ENCODE results near the gene LRRC31.

GRCh38 chr3:169865176-169865767 lies 4.5 kb downstream of the LRRC31 start:
- no peak for TF ChIP-seq SNAI2 (CRISPR knock-in tag; IDR thresholded peaks at IDR 0.05)
- TF ChIP-seq TOX (CRISPR knock-in tag; IDR thresholded peaks at IDR 0.05; ENCODE audit: borderline replicate concordance), result no peak
- no peak for TF ChIP-seq CSDC2 (CRISPR knock-in tag; IDR thresholded peaks at IDR 0.05)
- TF ChIP-seq ZFP3 (CRISPR knock-in tag; IDR thresholded peaks at IDR 0.05), result no peak
- no peak for TF ChIP-seq OSR1 (CRISPR knock-in tag; IDR thresholded peaks at IDR 0.05)
- TF ChIP-seq CREB5 (CRISPR knock-in tag; IDR thresholded peaks at IDR 0.05; ENCODE audit: low read depth), result no peak
- no peak for TF ChIP-seq BACH2 (CRISPR knock-in tag; IDR thresholded peaks at IDR 0.05; ENCODE audit: borderline replicate concordance)
- TF ChIP-seq ZFP30 (CRISPR knock-in tag; IDR thresholded peaks at IDR 0.05), result no peak
